B cell (primary cell): ENCODE measurements around the gene BARHL2.

Experiments used
- CTCF ChIP-seq: fragments of 200-600 bp; IDR thresholded peaks from one replicate; pipeline ENCODE4 v1.8.0; 2022; ENCODE audit warnings: antibody characterized with exemption, mild to moderate bottlenecking
- EZH2 ChIP-seq: IDR thresholded peaks from 2 replicates; pipeline ENCODE4 v1.6.1; 2012; ENCODE audit warnings: borderline replicate concordance, low read depth, mild to moderate bottlenecking, moderate library complexity, low read length; ENCODE audit not compliant: insufficient read depth, poor library complexity, severe bottlenecking

GRCh38 chr1:90706437-90707362 lies 10.4 kb downstream of the BARHL2 start:
- no peak for TF ChIP-seq CTCF
- no peak for TF ChIP-seq EZH2
